WI38 (cell line): ENCODE results near the gene EVX2.

Source experiments
- H3K4me3 ChIP-seq: 2 replicates; pipeline ENCODE4 v1.5.1; 2011; ENCODE audit warnings: low read depth, mild to moderate bottlenecking, control low read depth, low read length
- CTCF ChIP-seq: IDR thresholded peaks from 2 replicates; pipeline ENCODE4 v1.5.1; 2012; ENCODE audit warnings: low read depth, mild to moderate bottlenecking, control low read depth, low read length

EVX2 gene

DNA sequence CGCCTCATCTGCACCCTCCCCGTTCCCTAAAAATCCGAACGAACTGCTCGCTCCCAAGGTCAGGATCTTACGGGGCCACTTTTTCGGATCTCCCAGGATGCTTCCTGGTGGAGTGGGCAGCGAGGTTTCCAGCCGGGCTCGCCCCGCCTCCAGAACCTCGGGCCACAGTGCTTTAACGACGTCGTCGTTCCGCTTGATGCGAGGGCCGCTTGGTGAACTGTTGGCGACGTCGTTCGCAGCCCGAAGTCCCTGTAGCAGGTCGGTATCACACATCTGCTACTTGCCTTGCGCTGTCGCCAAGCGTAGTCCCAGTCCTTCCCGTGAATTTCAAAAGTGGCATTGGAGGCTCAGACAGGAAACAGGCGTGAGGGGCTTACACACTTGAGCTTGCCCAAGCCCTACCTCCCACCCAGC, 15.3 kb downstream of the EVX2 start:
- no peak for TF ChIP-seq CTCF
- H3K4me3 ChIP-seq, result no peak overlapping the region

- no peak overlapping the region for H3K4me3 ChIP-seq
- no peak for TF ChIP-seq CTCF
Observed at GRCh38 chr2:176067589-176068418, 16.0 kb downstream of the EVX2 start.

- TF ChIP-seq CTCF, result no peak
- H3K4me3 ChIP-seq, result no peak overlapping the region
Observed at GRCh38 chr2:176066645-176067588, 16.8 kb downstream of the EVX2 start.

DNA sequence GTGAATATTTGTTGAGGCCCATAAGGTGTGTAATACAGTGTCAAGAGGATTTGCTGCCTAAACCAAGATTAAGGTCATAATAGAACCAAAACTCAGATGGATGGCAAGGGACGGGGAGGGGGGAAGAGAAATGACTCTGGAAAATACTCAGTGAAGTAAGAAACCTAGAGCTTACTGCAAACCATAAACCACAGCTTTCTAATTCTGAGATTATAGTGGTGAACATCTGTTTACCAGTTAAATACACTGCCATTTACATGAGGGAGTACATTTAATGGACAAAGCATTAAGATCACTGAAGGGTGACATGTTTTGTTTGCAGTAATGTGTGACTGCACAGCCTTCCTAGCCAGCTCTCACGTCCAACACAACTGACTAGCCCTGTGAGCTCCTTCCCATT, 19.8 kb downstream of the EVX2 start:
- no peak for TF ChIP-seq CTCF
- no peak overlapping the region for H3K4me3 ChIP-seq

GRCh38 chr2:176056406-176056805, 27.4 kb downstream of the EVX2 start:
- no peak overlapping the region for H3K4me3 ChIP-seq

DNA sequence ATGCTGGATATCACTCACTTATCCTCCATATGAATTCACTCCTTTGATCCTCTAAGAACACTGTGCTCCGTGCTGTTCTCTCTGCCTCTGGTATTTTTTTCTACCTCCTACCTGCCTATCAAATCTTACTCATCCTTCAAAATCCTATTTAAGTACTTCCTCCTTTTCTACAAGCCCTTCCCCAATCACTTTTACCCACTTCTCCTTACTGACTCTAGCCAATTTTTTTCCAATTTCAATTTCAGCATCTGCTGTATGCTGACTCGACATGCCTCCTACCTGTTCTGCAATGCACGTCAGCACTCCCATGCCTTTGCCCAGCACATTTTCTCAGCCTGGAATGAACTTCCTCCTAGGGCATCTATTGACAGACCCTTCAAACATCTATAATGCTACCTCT, 44.4 kb downstream of the EVX2 start:
- H3K4me3 ChIP-seq, result no peak overlapping the region
- TF ChIP-seq CTCF, result no peak

More at GRCh38 chr2:176056406-176056805, 27.4 kb downstream of the EVX2 start:
- TF ChIP-seq CTCF, result no peak
